Fibroblast of skin of back (primary cell): ENCODE results near the gene OSER1.
A peak's percentile ranks its signal among the peaks of the same experiment; 100 is the strongest.

Experiments used
- DNase-seq: peaks from one replicate; pipeline ENCODE4 v3.0.0-alpha.2; 2013

OSER1 gene

DNA sequence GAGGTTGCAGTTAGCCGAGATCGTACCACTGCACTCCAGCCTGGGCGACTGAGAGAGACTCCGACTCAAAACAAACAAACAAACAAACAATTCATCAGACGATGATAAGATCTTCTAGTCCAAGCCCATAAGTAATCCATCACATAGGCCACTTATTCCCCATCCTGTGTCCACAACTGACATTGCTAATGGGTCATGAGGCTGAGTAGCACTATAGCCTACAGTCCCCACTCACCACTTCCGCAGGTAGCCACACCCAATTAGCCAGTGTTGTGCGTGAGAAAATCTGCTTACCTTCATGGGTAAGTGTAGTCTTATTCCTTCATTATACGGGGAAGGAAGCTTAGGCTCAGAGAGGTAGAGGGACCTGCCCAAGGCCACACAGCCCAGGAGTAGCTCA lies 36.7 kb downstream of the OSER1 start:
- no peak for DNase-seq

DNA sequence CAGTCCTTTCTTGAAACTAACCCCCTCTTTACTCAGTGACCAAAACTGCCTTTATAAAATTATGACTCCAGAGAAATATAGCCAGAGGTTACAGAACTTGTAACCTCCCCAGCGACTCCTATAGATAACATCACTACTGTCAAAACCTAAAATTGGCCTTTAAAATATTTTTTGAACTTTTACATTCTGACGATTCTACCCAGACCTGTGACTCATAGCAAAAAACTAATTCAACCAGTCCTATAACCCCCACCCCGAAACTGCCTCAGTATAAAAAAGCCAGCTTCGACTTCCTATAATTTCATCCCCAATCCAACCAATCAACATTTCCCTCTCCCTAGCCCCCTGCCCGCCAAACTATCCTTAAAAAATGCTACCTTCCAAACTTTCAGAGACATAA lies 37.5 kb downstream of the OSER1 start:
- DNase-seq: no peak

DNA sequence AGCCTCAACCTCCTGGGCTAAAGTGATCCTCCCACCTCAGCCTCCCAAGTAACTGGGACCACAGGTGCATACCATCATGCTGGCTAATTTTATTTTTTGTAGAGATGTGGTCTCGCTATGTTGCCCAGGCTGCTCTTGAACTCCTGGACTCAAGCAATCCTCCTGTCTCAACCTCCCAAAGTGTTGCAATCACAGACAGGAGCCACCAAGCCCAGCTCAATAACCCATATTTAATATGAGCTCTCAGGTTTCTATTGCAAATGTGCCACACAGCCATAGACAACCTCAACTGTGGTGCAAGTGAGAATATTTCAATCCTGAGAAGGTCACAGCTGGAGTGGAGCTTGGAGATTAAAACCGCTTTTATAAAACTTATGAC lies 38.0 kb downstream of the OSER1 start:
- DNase-seq: no peak

DNA sequence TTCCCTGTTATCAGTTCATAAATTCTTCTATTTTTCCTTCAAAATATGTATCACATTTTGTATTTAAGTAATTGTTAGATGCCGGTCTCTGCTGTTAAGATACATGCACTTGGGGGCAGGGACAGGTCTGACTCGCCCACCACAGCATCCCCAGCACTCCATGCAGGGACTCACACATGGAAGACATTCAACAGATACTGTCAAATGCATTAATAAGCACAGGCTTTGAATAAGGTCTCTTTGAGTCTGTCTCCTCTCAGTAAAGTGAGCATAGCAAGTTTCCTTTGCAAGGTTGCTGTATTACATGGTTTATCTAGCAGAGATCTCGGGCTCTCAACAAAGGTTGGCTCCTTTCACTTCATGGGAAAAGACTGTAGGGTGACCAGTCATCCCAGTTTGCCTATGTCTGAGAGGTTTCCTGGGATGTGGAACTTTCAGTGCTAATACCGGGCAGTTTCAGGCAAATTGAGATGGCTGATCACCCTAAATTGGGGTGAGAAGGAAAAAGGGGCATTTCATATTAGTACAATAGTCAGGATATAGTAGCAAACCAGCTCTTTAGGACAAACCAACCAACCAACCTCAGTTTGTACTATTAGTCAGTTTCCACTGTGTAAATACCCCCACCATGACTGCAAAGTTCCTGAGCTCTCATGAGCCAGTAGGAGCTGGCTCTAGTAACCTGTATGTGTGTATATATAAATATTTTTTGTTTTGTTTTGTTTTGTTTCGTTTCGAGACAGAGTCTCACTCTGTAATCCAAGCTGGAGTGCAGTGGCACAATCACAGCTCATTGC lies 38.6 kb downstream of the OSER1 start:
- DNase-seq: no peak

DNA sequence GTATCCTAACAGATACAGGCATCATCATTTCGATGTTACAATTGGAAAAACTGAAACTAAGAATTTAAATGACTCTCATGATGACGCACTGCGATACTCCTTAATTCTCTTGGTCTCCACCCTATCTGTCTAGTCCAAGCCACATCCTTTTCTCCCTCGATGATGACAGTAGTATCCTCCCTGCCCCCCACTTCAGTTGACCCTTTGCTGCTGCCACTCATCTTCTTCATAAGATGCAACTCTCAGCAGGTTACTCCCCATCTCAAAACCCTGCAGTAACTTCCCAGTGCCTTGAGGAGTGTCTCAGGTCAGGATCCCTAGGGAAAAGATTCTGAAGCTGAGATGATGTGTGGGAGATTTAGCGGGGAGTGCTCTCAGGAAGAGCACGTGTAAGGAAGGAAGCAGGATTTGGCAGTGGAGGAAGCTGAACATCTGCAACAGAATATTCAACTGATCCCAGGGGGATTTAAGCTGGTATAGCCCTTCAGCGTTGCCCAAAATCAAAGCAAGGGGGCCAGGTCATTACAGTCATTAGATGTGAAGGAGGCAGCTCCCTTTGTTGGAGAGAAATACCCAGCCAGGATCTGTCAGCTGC lies 39.7 kb downstream of the OSER1 start:
- peak; percentile 48 for DNase-seq

DNA sequence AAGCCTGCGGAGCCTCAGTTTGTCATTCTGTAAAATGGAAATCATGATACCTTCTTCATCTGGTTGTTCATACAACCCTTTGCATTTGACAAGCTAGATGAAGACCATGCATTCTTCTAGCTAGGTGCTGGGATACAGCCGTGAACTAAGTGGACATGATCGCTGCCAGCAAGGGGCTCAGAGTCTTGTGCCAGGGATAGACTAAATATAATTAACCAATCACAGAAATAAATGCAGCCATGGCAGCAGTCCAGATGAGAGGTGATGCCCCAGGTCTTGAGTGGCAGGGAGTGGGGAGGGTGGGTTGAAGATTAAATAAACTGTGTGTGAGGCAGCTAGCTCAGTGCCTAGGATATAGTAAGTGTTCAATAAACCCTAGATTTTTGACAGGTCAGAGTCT lies 42.8 kb downstream of the OSER1 start:
- DNase-seq: no peak

DNA sequence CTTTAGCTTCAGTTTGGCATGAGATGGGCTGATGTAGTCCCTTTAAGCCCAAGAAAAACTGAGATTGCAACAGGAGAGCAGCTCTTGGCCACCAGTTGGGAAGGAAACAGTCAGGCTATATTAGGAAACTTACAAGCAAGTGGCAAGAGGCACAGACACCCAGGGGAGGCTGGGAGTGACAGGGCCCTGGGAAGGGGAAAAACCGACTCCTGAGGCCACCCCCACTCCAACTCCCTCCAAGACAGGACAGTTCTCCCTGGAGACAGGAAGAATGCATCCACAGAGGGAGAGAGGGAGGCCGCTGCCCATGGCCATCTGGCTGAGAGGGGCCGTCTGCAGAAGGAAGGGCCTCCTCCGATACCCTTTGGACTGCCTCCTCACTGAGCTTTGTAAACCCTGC lies 44.1 kb downstream of the OSER1 start:
- DNase-seq: peak; percentile 98

DNA sequence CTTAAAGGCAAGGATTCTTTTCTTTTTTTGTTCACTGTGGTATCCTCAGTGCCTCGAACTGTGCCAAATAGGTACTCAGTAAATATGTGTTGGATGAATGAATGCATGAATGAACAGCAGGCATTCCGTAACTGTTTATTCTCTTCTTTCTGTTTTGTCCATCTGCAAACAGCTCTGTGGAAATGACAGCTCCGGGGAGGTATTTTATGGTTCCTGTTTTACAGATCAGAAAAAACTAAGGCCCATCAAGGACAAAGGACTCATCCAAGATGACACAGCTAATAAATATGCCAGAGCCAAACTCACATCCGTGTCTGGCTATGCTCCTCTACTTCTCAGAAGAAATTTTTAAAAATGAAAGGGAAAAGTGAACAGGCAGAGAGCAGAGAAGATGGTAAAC lies 44.6 kb downstream of the OSER1 start:
- peak; percentile 88 for DNase-seq

DNA sequence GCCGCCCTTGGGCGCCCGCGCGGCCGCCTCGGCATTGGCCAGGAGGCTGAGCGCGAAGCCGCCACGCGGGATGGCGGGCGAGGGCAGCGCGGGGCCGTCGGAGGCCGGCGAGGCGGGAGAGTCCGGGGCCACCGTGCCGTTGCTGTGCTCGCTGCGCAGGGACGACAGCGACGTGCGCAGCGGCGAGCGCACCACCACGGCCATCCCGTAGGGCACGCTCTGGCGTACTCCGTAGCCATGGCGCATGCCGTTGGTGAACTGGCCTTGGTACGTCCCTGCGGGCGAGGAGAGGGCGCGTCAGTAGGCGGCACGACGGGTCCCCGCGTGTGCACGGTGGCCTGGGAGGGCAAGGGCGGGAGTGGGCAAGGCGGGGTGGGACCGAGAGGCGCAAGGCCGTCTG lies 50.4 kb downstream of the OSER1 start:
- DNase-seq: no peak

DNA sequence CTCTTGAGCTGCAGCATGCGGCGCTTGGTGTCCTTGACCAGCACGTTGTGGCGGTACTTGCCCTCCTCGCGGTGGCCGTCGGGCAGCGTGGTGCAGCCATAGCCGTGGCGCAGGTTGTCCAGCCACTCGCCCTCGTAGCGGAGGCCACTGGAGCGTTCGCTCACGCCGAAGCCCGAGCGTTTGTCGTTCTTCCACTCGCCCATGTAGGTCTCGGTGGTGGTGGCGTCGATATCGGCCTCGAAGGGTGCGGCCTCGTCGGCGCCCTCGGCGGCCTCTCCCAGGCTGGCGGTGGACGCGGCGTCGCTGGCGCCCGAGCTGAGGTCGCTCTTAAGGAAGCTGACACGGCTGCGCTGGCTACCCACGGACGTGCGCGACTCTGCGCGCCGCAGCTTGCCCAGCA lies 50.9 kb downstream of the OSER1 start:
- DNase-seq: no peak

DNA sequence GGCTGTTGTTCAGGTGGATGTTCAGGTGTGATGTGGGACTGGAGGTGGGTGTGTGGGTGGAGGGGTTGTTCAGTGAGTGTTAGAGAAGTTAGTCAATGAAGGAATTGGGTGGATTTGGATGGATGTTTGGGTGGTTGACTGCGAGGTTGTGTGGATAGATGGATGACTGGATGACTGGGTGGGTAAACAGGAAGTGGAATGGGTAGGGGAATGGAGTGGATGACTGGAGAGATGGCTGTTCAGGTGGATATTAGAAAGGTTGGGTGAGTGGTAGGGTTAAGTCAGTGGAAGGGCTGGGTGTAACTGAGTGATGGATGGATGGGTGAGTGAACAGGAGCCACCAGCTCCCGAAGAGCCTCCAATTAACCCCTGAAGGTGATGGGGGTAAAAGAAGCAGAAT lies 51.4 kb downstream of the OSER1 start:
- DNase-seq: no peak

DNA sequence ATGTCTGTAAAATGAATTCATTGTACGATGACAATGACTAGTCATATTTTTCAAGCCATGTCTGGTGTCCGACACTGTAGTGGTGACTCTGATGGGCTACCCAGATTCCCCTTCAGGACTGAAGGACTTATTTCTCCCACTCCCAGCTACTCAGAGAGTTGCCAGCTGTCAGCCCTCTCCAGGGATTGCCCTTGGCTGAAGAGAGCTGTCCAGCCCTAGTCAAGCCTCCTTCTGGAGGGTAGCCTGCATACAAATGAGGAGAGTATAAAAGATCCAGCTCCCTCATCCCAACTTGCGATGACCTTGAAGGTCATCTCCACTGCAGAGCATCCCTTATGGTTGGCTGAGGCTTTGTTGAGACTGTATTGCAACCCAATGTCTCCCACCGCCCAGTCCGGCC lies 53.5 kb downstream of the OSER1 start:
- no peak for DNase-seq

DNA sequence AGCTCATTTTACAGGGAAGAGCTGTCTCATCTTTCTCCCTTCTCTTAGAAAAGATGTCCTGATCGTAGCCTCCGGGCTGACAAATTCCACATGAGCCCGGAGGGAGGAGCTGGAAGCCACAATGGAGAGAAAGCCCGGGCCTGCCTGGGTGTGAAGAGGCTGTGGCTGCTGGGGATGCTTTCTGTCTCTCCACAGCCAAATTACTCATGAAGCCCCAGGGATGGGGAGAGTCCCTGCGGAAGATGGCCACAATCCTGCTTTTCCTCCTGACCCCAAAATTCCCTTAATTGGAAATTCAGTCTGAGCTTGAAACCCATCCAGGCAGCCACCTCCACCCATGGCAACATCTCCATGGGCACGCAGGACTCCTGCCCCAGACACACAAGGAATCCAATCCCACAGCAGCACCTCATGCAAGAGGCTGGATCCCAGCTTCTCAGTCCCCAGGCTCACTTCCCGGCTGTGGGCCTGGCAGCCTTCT lies 56.0 kb downstream of the OSER1 start:
- peak; percentile 95 for DNase-seq

DNA sequence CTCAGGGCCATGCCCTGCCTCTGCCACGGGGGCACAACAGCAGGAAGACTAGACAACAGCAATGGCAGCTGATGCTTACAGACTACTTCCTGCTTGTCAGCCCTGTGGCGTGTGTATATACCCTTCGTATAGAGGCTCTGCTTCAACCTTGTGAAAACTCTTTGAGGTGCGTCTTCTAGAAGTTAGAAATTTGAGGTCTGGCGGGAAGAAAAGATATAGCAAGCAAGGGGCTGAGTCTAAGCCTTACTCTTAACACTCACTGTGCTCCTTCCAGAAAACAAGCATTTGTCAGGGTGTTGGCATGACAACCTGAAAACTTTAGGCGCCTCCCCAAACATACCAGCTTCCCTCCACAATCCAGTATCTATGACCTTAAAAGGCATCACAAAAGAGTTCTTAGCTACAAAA lies 56.9 kb downstream of the OSER1 start:
- peak; percentile 94 for DNase-seq

DNA sequence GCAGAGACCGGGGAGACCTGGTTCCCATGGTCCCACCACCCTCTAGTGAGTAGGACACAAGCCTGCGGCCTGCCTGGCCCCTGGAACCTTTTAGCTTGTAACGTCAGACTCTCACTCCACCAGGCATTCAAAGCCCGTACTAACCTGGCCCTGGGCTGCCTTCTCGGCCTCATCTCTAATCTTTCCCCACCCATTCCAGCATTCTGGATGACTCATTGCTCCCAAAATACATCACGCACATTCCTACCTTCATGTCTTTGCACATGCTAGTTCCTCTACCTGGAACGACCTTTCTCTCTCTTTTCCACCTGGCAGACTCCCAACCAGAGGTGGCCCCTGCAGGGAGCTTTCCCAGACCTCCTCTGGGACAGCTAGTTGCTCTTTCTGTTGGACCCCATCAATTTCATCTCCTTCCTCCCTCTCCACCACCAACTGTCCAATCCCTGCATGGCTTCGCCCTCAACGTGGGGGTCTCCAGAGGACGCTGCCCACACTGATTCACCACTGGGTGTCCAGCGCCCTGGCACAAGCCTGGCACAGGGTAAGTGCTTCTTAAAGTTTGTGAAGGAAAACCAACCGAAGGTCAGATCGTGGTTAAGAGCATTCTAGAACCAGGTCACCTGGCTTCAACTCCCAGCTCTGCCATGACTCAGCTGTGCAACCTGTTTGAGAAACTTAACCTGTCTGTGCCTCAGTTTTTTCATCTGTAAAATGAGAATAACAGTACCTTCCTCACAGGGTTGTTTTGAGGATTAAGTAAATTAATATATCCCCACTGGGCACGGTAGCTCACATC lies 58.8 kb downstream of the OSER1 start:
- peak; percentile 33 for DNase-seq

DNA sequence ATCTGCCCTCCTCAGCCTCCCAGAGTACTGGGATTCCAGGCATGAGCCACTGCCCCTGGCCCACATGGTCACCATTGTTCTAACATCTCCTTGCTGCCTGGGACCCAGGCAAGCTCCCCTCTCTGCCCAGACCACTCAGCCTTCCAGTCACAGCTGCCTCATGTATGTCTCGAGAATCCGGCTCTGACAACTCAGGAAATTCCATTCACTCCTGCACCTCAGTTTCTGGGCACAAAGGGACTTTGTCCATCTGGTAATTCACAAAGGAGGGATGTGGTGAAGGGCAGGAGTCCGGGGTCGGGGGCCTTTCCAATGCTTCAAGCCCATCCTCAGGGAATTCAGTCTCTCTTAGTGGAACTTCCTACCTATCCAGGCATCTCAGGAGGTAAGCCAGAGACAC lies 64.3 kb downstream of the OSER1 start:
- no peak for DNase-seq
